CD4-positive, alpha-beta T cell treated with Interleukin-2 at 100 ng/mL for 4 hours (primary cell): ENCODE measurements around the gene CRTAP.
"Not testable (repeated sequence)": the region's sequence is repeated elsewhere in the genome, so short reads cannot be mapped to it uniquely, and the experiment has no call there.

Experiments
- DNase-seq: peaks from one replicate; pipeline ENCODE4 v3.0.0-alpha.2; 2020; ENCODE audit warnings: low spot score

The CRTAP gene

DNA sequence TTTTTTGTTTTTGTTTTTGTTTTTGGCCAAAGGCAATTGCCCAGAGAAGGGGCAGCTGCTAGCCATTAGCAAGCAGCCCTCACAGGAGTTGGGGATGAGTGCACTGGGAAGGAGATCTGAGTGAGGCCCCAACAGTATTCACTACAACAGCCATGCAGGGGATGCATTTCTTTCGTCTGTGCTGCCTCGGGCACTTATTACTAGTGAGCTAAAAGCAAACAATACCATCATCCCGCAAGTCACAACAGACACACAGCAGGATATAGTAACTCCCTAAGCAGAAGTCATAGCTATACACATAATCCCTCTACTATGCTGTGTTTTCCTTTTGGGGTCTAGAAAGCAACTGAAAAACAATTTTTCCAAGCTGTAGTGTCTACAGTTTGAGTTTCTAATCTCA is 27.2 kb downstream of the CRTAP start:
- DNase-seq, result no peak

DNA sequence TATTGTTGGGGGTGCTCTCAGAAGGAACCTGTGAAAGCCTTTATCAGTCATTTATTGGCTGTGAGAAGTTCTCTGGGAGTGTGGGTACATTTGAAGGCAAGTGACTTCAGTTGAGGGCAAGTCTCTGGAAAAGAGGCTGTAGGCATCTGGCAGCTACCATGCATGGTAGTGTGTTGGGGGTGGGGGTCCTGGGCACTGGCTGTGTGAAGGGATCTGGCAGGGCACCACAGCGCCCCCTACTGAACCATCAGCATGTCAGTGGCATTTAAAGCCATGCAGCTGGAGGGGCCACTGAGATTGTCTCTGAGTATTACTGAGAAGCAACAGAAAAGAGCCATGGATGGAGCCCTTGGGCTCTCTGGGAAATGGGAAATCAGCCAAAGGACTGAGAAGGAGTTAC is 30.6 kb downstream of the CRTAP start:
- DNase-seq, result peak; percentile 29

DNA sequence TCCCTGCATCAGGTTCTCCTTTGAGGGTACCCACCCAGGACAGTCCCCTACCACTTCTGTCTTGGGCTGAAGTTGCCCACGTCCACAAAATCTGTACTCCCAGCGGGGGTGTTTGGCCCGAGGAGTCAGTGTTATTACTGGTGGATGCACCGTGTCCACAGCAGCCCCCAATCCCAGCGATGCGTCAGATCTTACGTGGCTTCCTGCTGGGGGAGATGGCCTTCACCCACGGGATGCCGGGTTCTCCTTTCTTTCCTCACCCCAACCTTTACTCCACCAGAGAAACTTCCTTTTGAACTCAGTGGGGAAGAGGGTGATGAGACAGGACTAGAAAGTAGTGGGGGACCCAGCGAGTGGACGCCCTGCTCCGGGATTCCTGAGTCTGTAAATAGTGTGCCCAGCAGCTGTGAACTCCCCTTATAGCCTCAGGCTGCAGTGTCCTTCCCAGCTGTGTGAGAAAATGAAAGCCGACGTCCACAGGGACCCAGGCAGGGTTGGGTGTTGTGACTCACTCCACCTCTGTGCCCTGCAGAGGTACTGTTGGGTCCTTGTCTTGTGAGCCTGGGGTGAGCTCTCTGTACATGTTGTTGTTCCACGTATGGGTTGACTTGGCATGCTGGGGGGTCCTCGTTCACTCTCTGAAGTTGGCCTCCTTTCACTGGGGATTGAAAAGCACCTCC is 31.5 kb downstream of the CRTAP start:
- no peak for DNase-seq

DNA sequence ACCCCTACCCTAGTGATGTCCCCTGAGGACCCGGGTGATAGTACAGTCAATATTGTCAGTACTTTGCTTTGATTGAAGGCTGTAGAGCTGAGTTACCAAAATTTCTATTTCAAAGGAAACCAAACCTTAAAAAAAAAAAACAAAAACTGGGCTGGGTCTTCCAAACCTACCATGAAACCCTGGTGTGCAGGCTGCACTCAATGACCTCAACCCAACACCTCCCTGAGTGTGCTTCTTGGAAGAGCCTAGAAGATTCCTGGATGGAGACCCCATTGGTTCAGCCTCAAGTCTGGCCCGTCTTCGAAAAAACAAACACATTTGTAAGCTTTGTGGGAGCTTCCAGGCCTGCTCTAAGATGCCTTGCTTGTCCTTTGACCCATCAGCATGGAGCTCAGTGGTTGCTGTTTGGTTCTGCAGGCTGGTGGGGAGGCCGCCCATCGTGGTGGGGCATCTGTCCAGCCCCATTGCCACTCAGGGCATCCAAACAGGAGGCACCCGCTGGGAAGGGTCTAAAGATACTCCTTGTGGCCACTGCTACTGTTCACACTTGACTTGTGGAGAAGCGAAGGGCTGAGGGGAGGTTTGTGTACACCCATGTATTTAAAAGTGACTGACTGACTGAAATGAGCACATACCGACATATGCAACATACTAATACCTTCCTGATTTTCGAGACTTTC is 32.2 kb downstream of the CRTAP start:
- DNase-seq, result no peak

DNA sequence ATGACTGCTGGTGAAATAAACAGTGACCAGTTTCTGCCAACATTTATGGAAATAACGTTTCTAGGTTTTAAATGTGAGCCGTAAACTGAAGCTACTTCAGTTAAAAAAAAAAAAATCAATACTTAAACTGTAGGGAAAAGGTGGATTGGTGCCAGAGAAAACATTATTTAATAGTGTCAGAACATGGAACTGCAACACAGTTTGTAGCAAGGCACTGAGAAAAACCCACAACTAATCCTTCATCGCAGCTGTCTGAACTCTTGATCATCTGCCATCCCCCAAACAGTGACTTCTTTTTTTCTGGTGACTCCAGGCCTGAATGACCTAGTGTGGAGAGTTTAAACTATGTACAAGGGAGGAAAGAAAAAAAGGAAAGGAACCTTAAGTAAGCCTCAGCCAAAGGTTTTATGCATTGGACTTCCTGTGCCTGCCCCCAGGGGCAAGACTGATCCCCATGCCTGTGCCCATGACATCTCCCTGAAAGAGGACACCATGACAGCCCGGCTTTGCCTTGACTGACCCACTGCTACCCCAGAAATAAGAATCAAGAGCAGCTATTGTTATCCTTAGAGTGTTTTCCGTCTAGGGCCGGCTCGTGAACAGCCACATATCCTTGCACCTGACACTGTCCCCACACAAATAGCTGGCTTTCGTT is 33.1 kb downstream of the CRTAP start:
- DNase-seq, result no peak

DNA sequence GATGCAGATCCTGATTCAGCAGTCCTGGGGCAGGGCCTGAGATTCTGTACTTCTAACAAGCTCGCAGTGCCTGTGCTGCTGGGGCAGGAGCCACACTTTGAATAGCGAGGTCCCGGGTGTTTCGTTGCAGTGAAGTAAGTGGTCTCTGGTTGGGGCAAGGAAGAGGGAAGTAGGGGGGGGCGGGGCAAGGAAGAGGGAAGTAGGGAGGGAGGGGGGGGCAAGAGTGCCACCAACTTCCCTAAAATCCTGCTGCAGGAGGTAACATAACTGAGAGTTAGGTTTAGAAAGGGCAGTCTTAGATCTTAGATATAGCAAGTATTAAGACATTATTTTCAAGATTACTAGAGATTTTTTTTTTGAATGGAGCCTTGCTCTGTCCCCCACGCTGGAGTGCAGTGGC is 35.5 kb downstream of the CRTAP start:
- no peak for DNase-seq

DNA sequence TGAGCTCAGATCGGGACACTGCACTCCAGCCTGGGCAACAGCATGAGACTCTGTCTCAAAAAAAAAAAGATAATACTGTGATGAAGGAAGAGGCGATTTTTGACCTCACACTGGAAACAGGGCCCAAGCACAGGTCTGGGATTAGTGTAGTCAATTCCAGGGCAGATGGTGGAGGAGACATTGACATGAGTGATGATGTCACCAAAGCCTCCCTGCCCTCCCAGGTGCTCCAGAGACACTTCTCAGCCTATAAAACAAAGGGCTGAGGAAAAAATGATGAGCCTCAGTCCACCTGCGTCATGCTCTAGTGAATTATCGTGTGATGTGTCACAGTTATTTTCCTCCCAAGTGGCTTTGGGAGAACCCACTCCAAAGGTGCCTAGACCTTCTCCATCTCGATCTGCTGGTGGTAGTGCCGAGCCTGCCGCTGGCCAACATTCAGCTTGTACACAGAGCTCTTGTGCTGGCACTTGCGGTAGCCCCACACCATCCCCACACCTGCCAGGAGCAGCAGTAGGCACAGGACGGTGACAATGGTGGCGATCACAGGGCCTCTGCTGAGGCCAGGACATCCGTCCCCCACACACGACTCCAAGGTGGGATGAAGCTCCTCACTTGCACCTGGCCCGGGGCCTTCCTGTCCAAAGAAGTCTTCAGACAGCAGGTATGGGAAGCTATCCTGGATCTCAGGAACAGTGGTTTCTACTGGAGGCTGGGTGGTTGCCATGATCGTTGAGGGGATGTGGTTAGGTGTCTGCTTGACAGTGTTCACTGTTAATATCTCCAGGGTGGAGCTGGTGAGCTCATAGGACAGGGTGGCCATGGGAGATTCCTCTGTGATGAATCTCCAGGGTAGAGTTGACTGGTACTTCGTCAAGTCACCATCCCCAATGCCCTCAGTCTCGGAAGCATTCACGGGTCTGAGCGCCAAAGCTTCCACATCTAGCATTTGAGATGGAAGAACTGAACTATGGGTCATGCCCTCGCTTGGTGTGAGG is 38.8 kb downstream of the CRTAP start:
- DNase-seq, result no peak

DNA sequence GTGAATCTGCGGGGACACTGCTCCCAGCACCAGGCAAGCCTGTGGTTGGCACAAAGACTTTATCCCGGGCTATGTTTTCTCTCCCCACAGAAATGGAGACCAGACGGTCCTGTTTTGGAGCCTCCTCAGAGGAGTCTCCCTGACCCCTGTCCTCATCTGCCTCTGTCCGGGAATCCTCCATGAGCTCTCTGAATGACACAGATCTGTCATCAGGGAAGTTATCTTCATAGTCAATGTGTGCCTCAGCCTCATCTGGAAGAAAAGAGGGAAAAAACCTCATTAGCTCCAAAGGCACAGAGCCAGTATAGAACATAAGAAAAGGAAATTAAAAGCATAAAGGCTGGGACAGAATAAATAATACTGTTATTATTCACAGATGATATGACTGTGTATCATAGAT is 40.0 kb downstream of the CRTAP start:
- DNase-seq, result no peak

DNA sequence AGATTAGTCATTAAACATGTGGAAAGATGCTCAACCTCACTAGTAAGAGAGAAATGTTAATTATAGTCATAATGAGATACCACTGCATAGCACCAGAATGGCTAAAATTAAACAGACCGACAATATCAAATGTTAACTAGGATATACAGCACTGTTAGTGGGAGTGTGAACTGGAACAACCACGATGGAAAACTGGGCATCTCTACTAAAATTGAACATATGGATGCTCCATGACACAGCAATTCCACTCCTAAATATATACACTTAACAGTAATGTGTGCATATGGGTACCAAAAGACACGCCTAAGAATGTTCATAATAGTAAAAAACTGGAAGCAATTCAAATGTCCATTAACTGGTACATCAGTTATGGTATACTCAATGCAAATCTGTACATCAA is 41.5 kb downstream of the CRTAP start:
- DNase-seq, result no peak

DNA sequence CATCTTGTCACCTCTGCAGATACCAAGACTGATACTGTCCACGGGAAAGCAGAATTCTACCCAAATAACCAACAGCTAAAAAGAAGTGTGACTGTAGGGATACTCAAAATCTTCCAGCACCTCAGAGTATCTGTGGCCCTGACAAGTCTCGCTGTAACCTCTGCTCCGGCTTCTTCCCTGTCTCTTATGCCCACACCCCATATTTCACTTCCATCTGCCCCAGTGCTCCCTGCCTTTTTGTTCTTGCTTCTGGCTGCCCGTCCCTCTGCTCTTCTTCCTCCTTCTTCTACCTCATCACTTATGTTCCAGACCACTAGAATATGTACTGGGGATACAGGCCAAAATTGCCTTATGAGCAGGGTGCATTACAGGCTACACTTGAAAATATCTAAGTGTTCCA is 45.4 kb downstream of the CRTAP start:
- no peak for DNase-seq

DNA sequence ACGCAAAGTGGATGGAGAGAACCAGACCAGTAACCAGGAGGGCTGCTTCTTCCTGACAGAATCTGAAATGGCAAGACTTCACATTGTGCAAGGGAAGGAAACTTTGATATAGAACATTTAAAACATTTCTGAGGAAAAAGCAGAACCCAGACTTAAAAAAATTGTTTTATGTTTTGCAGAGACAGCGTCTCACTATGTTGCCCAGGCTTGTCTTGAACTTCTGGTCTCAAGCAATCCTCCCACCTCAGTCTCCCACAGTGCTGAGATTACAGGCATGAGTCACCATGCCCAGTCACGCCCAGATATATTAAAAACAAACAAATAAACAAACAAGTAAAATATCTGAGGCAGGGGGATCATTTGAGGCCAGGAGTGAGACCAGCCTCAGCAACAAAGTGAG is 46.2 kb downstream of the CRTAP start:
- no peak for DNase-seq

DNA sequence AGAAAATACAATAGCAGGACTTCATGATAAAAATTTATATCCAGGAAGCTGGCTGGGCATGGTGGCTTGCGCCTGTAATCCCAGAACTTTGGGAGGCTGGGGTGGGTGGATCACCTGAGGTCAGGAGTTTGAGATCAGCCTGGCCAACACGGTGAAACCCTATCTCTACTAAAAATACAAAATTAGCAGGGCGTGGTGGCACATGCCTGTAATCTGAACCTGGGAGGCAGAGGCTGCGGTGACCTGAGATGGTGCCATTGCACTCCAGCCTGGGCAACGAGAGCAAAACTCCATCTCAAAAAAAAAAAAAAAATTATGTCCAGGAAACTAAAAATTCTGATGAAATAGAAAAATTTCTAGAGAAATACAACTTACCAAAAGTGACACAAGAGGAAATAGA is 48.8 kb downstream of the CRTAP start:
- DNase-seq, result not testable (repeated sequence)

DNA sequence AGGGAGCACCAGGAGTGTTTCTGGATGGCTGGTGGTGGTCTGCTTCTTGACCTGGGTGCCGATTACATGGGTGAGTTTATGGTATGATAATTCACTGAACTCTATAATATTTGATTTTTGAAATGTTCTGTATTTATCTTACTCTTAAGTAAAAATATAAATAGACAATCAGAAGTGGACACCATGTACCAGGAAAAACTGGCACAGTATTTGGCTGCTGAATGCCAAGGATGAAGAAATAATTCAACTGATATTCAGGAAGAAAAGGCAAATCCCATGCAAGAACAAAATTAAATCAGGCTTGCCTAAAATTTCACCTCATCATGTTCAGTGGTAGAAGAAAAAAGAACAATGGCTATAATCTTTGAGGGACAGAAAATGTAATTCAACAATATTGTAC is 51.6 kb downstream of the CRTAP start:
- DNase-seq, result no peak

DNA sequence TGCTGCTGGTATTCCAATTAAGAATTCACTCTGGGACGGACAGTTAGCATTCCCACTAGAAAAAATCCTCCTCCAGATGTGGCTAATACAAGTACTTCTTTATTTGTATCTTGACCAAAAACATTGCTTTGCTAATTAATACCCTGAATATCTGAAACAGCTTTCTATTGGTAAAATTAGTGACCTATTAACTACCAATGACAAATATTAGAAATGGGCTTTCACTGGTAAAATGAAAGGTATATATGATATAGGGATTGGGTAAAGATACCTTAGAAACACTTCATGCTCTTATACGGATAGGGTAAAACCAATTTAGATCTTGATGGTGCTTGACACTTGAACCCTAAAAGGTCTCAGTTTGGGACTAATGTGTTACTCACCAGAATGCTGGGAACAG is 52.3 kb downstream of the CRTAP start:
- no peak for DNase-seq

DNA sequence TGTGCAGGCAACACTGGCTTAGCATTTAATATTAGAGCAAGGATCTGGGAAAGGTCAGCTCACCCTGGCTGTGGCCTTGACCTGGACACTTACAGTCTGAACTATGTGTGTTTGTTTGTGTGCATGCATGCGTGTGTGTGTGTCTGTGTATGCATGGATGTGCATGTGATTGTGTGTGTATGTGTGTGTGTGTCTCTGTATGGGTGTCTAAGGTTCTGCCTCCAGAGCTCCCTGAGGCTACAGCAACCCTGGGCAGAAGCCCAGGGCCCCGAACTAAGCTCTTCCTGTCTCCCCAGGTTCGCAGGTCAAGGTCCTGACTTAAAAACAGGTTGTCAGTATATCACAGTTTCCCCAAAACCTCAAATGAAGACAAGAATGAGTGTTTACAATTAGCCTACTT is 53.5 kb downstream of the CRTAP start:
- no peak for DNase-seq

DNA sequence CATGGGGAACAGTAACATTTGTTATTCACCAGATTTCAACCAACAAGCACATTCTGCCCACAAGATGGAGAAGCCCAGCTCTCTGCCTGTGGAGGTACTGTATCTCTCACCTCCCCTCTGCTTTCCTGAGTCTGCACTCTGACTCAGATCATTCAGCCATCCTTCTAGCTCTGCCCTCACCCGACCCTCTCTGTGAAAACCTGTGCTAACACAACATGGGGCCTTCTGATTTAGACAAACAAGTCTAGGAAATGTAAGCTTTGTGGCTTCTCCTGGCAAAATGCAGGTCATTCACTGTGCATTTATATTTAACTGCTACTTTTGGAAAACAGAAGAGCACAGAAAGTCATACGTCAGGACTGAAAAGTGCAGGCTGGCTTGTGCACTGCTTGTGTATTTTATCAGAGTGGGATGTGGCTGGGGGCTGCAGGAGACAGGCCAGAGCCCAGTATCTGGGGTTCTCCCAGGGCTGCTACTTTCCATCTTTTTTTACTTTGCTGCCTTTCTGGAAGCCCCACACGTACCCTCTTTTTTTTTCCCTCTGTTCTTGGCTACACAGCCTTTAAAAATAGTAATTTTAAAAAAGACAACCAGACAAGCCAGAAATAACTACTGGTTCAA is 54.0 kb downstream of the CRTAP start:
- DNase-seq, result no peak

DNA sequence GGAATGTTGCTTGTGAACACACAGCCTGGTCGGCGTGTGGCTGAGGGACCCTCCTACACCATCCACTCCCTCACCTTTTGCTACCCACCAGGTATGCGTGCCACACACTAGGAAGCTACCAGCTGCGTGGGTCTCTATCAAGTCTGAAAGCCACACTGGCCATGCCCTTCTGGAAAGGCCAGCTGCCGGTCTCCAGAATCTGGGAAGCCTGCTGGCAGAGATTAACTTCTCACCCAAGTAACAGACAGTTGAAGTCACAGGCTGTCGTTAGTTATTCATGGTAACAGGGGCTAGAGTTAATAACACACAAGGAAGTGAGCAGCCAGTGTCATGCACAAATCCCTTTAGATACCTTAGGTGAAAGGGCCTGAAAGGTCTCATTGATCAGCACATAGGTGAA is 56.7 kb downstream of the CRTAP start:
- no peak for DNase-seq

DNA sequence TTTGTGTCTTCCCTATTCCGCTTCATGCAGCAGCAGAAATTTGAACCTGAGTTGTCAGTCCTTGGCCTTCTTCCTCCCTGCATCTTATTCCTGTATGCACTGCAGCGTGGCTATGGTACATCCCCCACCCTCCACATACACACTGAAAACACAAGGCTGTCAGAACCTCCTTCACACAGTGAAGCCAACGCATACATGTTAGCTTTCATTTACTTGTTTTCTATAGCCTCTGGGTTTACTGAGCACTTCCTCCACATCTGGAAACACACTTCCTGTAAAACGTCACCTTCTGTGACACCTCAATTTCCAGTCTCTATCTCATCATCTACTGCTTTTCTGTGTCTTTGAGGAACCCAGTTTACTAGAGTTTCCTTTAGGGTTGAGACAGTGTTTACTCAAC is 57.8 kb downstream of the CRTAP start:
- DNase-seq, result no peak

DNA sequence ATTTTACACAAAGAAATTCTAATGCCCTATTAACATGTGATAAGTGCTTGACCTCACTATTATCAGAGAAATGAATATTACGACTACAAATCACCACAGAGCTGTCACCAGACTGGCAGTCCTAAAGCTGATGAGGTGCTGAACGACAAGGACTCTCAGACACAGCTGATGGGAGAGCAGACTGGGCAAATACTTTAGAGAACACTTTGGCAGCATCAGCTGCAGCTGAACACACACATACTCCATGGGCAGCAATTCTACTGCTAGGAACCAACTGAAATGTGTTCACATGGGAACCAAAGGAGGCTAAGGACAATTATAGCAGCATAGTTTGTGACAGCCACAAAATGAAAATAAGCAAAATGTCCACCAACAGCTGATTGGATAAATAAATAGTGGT is 59.3 kb downstream of the CRTAP start:
- no peak for DNase-seq

DNA sequence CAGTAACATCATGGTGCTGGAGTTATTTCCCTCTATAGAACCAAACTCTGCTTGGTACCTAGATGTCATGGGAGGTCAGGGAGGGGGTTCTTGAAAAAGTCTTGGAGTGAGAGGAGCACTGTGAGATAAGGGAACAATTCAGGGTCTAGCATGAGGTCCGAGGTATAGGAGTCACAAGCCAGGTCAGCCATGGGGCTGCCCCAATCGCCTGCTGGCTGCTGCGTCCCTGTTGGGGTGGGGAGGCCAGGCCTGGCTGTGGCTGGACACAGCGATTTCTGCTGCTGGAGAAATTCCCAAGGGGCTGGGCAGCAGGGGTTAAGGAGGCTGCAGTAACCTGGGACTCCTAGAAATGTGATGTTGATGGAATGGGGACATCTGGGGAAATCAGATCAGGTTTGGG is 59.9 kb downstream of the CRTAP start:
- DNase-seq, result no peak

DNA sequence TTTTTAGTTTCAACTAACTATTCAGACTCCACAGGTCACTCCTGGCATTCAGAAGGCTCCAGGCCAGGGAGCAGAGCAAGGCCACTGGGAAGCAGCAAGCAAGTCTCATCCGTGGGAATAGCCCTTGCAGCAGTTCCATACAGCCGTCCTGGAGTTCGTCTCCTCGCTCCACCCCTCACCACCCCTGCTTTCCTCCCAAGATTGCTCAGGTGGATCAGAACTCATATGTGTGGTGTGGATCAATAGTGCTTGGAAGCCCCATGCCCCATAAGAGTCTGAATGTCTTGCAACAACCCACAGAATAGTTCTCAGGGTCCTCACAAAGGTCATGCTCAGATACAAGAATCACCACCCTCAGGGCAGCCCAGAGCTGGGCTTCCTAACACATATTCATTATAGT is 60.3 kb downstream of the CRTAP start:
- DNase-seq, result no peak
